ENCODE results near the gene PSME4. TPM values are rescaled to one million over a fixed set of nuclear protein-coding genes. Genes with fewer than 3 reads are reported as not detected.

Gene PSME4
- total and polyA plus RNA-seq, 10 of the 15 experiments (the other 5 are each of a cell fraction or from before 2014, with no cell fraction given) = 11.1 to 56.2 (median 32.1) TPM

DNA sequence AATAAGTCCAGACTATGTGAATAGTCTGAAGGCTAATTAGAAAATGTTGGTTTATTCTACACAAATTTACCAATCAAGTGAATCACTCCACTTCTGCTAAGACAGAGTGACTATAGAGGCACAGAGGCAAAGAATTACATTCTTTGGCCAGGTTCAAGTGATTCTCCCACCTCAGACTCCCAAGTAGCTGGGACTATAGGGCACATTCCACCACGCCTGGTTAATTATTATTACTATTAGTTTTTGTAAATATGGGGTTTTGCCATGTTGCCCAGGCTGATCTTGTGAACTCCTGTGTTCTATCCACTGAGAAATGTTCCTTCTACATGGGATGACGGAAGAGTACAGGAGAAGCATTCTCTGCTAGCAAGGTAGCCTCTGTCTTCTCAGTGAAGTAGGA is 37.6 kb upstream of the PSME4 start:
- ChIA-PET CTCF (no interaction called here), SMC1A (ENCODE audit: uncharacterized antibody, unreplicated experiment) (interaction anchor here (0.6 kb wide), 1 partner anchor 22 kb away, joined by 3 read pairs; no protein-coding TSS in a partner anchor), RAD21 (ENCODE audit: unreplicated experiment) (no interaction called here), POLR2A (no interaction called here)
- Histone ChIP-seq H3K4me2 (ENCODE audit: control insufficient read depth, insufficient read depth) (no peak overlapping the region), H4K20me1 (ENCODE audit: control insufficient read depth, insufficient read depth) (no peaks in the 10 kb centered on the region), H3K9me3 (replicated peaks; ENCODE audit: control insufficient read depth, insufficient read depth, low read length) (no peaks in the 10 kb centered on the region), H3K79me2 (ENCODE audit: control insufficient read depth, insufficient read depth, low read length) (no peaks in the 10 kb centered on the region), H3K4me1 (ENCODE audit: control insufficient read depth, insufficient read depth, low read length) (no peaks in the 10 kb centered on the region; the same call in 1 of the 2 replicates), H2AFZ (ENCODE audit: control insufficient read depth, low read depth, low read length) (no peak overlapping the region), H3K27me3 (replicated peaks in 1 of 2; ENCODE audit: control insufficient read depth in 2 of 2, insufficient read depth in 2 of 2, low read length in 1 of 2) (no peaks in the 10 kb centered on the region), H3K36me3 (ENCODE audit: control insufficient read depth in 2 of 2, insufficient read depth in 2 of 2, low read length in 1 of 2) (no peaks in the 10 kb centered on the region), H3K4me3 (no peak overlapping the region), H3K9ac (ENCODE audit: control insufficient read depth, insufficient read depth, low read length) (no peak overlapping the region), H3K27ac (ENCODE audit: control insufficient read depth, insufficient read depth) (no peak overlapping the region)
- DNase-seq (ENCODE audit: low read depth, low spot score) (no peak), ATAC-seq (no peak), FAIRE-seq (no peak)
- intact Hi-C loops (cut with micrococcal nuclease; ENCODE audit: unreplicated experiment) = no loop called here
- no TSS peak for BruUV-seq (replicated peaks)
- 81% methylated on average over 2 of the region's 2 CpGs for WGBS (ENCODE audit: insufficient coverage, insufficient replicate concordance, low lambda C conversion rate, missing lambda C conversion rate)
- in situ Hi-C loops (cut with MboI) = no loop called here
- TF ChIP-seq CUX1 (IDR thresholded peaks at IDR 0.05; ENCODE audit: insufficient replicate concordance, low read depth, low read length) (no peak), POLR2AphosphoS5 (IDR thresholded peaks at IDR 0.05; ENCODE audit: low read length) (no peak), SMAD1 (IDR thresholded peaks at IDR 0.05; ENCODE audit: low read depth, partially characterized antibody) (no peak), HSF1 (IDR thresholded peaks at IDR 0.05; ENCODE audit: low read depth, low read length) (no peak), SMAD5 (IDR thresholded peaks at IDR 0.05; ENCODE audit: low read depth) (no peak), KLF5 (IDR thresholded peaks at IDR 0.05; ENCODE audit: partially characterized antibody) (no peak), ELK1 (IDR thresholded peaks at IDR 0.05; ENCODE audit: low read depth, low read length) (no peak), BHLHE40 (IDR thresholded peaks at IDR 0.05; ENCODE audit: borderline replicate concordance in 1 of 2, low read depth in 2 of 2, low read length in 1 of 2) (no peak), BRCA1 (IDR thresholded peaks at IDR 0.05; ENCODE audit: low read depth, low read length) (no peak), SMC3 (IDR thresholded peaks at IDR 0.05; ENCODE audit: borderline replicate concordance, low read length) (no peak), RB1 (IDR thresholded peaks at IDR 0.05; ENCODE audit: borderline replicate concordance) (no peak), TARDBP (IDR thresholded peaks at IDR 0.05; ENCODE audit: borderline replicate concordance) (no peak), NR2F1 (conservative IDR thresholded peaks at IDR 0.05) (no peak), FOS (IDR thresholded peaks at IDR 0.05; ENCODE audit: borderline replicate concordance, extremely low read depth, insufficient read length) (no peak), ATF3 (IDR thresholded peaks at IDR 0.05; ENCODE audit: borderline replicate concordance, extremely low read depth, low read depth, low read length) (no peak), TBL1XR1 (IDR thresholded peaks at IDR 0.05; ENCODE audit: low read depth, low read length) (no peak), MTA3 (IDR thresholded peaks at IDR 0.05; ENCODE audit: borderline replicate concordance, low read length) (no peak)

Measured in GM12878 (cell line).